ENCODE measurements around the gene VWCE.

The VWCE gene

GRCh38 chr11:61266602-61267001, 28.5 kb downstream of the VWCE start:
- TF ChIP-seq, protein P1, sequence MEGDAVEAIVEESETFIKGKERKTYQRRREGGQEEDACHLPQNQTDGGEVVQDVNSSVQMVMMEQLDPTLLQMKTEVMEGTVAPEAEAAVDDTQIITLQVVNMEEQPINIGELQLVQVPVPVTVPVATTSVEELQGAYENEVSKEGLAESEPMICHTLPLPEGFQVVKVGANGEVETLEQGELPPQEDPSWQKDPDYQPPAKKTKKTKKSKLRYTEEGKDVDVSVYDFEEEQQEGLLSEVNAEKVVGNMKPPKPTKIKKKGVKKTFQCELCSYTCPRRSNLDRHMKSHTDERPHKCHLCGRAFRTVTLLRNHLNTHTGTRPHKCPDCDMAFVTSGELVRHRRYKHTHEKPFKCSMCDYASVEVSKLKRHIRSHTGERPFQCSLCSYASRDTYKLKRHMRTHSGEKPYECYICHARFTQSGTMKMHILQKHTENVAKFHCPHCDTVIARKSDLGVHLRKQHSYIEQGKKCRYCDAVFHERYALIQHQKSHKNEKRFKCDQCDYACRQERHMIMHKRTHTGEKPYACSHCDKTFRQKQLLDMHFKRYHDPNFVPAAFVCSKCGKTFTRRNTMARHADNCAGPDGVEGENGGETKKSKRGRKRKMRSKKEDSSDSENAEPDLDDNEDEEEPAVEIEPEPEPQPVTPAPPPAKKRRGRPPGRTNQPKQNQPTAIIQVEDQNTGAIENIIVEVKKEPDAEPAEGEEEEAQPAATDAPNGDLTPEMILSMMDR (conservative IDR thresholded peaks at IDR 0.05; ENCODE audit: low read depth, low read length), result no peak
- DNase-seq (ENCODE audit: low read depth), result peak; percentile 33
- H3K4me3 ChIP-seq (ENCODE audit: low read length), result no peak overlapping the region

- no peak for DNase-seq (ENCODE audit: low read depth)
- TF ChIP-seq, protein P1 (conservative IDR thresholded peaks at IDR 0.05; ENCODE audit: low read depth, low read length), result no peak
- H3K4me3 ChIP-seq (ENCODE audit: low read length), result no peak overlapping the region
These were observed 29.8 kb downstream of the VWCE start for GRCh38 chr11:61265357-61265756.

GRCh38 chr11:61264795-61265194, 30.3 kb downstream of the VWCE start:
- DNase-seq (ENCODE audit: low read depth), result no peak
- H3K4me3 ChIP-seq (ENCODE audit: low read length), result no peak overlapping the region
- TF ChIP-seq, protein P1 (conservative IDR thresholded peaks at IDR 0.05; ENCODE audit: low read depth, low read length), result no peak

GRCh38 chr11:61264371-61264770, 30.7 kb downstream of the VWCE start:
- DNase-seq (ENCODE audit: low read depth), result no peak
- TF ChIP-seq, protein P1 (conservative IDR thresholded peaks at IDR 0.05; ENCODE audit: low read depth, low read length), result no peak
- H3K4me3 ChIP-seq (ENCODE audit: low read length), result no peak overlapping the region

GRCh38 chr11:61259363-61259762, 35.8 kb downstream of the VWCE start:
- no peak overlapping the region for H3K4me3 ChIP-seq (ENCODE audit: low read length)
- TF ChIP-seq, protein P1 (conservative IDR thresholded peaks at IDR 0.05; ENCODE audit: low read depth, low read length), result no peak
- no peak for DNase-seq (ENCODE audit: low read depth)

- no peak for DNase-seq (ENCODE audit: low read depth)
- TF ChIP-seq, protein P1 (conservative IDR thresholded peaks at IDR 0.05; ENCODE audit: low read depth, low read length), result no peak
- H3K4me3 ChIP-seq (ENCODE audit: low read length), result no peak overlapping the region
These were observed 36.6 kb downstream of the VWCE start for GRCh38 chr11:61258546-61258945.

GRCh38 chr11:61256710-61257482, 38.2 kb downstream of the VWCE start:
- TF ChIP-seq, protein P1 (conservative IDR thresholded peaks at IDR 0.05; ENCODE audit: low read depth, low read length), result no peak
- H3K4me3 ChIP-seq (ENCODE audit: low read length), result no peak overlapping the region
- no peak for DNase-seq (ENCODE audit: low read depth)
